HG02623 (cell line): ENCODE data around the gene OR6P1.

Experiments used
- ATAC-seq: cut with Tn5 transposase; IDR thresholded peaks from one replicate; pipeline ENCODE4 v1.9.1; 2021; ENCODE audit warnings: moderate library complexity; ENCODE audit not compliant: unreplicated experiment

The OR6P1 gene

GRCh38 chr1:158570480-158570879 is at the start of gene OR6P1:
Gene OR6P1, minus strand, starts transcription at chr1:158570580. Its CDS starts 6,976 bp downstream, at chr1:158563604.
- no peak for ATAC-seq

- ATAC-seq, result no peak
Measured at GRCh38 chr1:158613764-158614163, 43.4 kb upstream of the OR6P1 start.

- no peak for ATAC-seq
Measured at GRCh38 chr1:158611916-158612315, 41.5 kb upstream of the OR6P1 start.

- ATAC-seq, result no peak
Measured at GRCh38 chr1:158607296-158607695, 36.9 kb upstream of the OR6P1 start.

GRCh38 chr1:158604968-158605367 is 34.6 kb upstream of the OR6P1 start, which contains the start of gene OR10Z1:
Gene OR10Z1, plus strand, starts transcription at chr1:158605268. Its CDS starts 1,171 bp downstream, at chr1:158606439.
- no peak for ATAC-seq

- no peak for ATAC-seq
Measured at GRCh38 chr1:158600735-158601134, 30.4 kb upstream of the OR6P1 start.

- no peak for ATAC-seq
Measured at GRCh38 chr1:158586942-158587341, 16.6 kb upstream of the OR6P1 start.

GRCh38 chr1:158583962-158584361 is 13.6 kb upstream of the OR6P1 start:
- ATAC-seq, result no peak

GRCh38 chr1:158579733-158580132 is 9.4 kb upstream of the OR6P1 start, which contains the start of gene OR10X1:
Gene OR10X1, minus strand, starts transcription at chr1:158579899. Its CDS starts 0 bp downstream, at chr1:158579899.
- no peak for ATAC-seq

- no peak for ATAC-seq
Measured at GRCh38 chr1:158577561-158577960, 7.2 kb upstream of the OR6P1 start.

- no peak for ATAC-seq
Measured at GRCh38 chr1:158572226-158572625, 1.8 kb upstream of the OR6P1 start.

GRCh38 chr1:158564608-158565007 is 5.8 kb downstream of the OR6P1 start:
- ATAC-seq, result no peak

GRCh38 chr1:158563853-158564252 is 6.5 kb downstream of the OR6P1 start:
- no peak for ATAC-seq

- ATAC-seq, result no peak
Measured at GRCh38 chr1:158559696-158560095, 10.7 kb downstream of the OR6P1 start.

GRCh38 chr1:158554352-158554751 is 16.0 kb downstream of the OR6P1 start, which contains the start of gene OR6Y1:
Gene OR6Y1, minus strand, starts transcription at chr1:158554405. Its CDS starts 6,300 bp downstream, at chr1:158548105.
- no peak for ATAC-seq

GRCh38 chr1:158552296-158552695 is 18.1 kb downstream of the OR6P1 start:
- ATAC-seq, result no peak

- ATAC-seq, result no peak
Measured at GRCh38 chr1:158547533-158547932, 22.8 kb downstream of the OR6P1 start.

- no peak for ATAC-seq
Measured at GRCh38 chr1:158537609-158538008, 32.8 kb downstream of the OR6P1 start.

- no peak for ATAC-seq
Measured at GRCh38 chr1:158534496-158534895, 35.9 kb downstream of the OR6P1 start.

GRCh38 chr1:158527190-158527815 is 43.1 kb downstream of the OR6P1 start:
- no peak for ATAC-seq

GRCh38 chr1:158521666-158522058 is 48.7 kb downstream of the OR6P1 start:
- no peak for ATAC-seq

GRCh38 chr1:158520955-158521665 is 49.3 kb downstream of the OR6P1 start:
- ATAC-seq, result no peak
